Right lobe of liver (tissue), 6 donors: ENCODE data around the gene RPLP2. TPM values are rescaled to one million over a fixed set of nuclear protein-coding genes. Genes with fewer than 3 reads are reported as not detected.

Experiments used
- ATAC-seq, 4 donors: fragments of 200-7000 bp; cut with Tn5 transposase; one replicate each; pipeline ENCODE4 v1.9.1; 2020; ENCODE audit warnings: mild to moderate bottlenecking in 4 of 4, moderate library complexity in 4 of 4
- DNase-seq, 3 donors: peaks; one replicate each; pipeline ENCODE4 v3.0.0-alpha.2; 2020
- H3K27ac ChIP-seq, 3 donors: fragments of 200-600 bp; one replicate each; pipeline ENCODE4 v1.8.0; 2022
- H3K27me3 ChIP-seq, 2 donors: fragments of 200-600 bp; one replicate each; pipeline ENCODE4 v1.8.0; 2022
- H3K36me3 ChIP-seq, 4 donors: fragments of 200-600 bp; sonication (generic) in 1 of 4; one replicate each; pipeline versions ENCODE4 v1.5.1 to v1.8.0; 2017 to 2022; ENCODE audit warnings: control low read depth in 1 of 4
- H3K4me1 ChIP-seq, 4 donors: fragments of 200-600 bp; sonication (generic) in 1 of 4; one replicate each; pipeline versions ENCODE4 v1.5.1 to v1.8.0; 2017 to 2022; ENCODE audit warnings: control low read depth in 1 of 4
- H3K4me3 ChIP-seq, 3 donors: fragments of 200-600 bp; one replicate each; pipeline ENCODE4 v1.8.0; 2022
- H3K9me3 ChIP-seq, 4 donors: fragments of 200-600 bp; sonication (generic) in 1 of 4; one replicate each; pipeline versions ENCODE4 v1.5.1 to v1.8.0; 2017 to 2022; ENCODE audit warnings: control low read depth in 1 of 4
- CTCF ChIP-seq, 4 donors: fragments of 200-600 bp in 3 of 4; fragments of 450-650 bp in 1 of 4; IDR thresholded peaks; one replicate each; pipeline versions ENCODE4 v1.5.1 to v1.8.0; 2016 to 2022; ENCODE audit warnings: antibody characterized with exemption in 4 of 4, mild to moderate bottlenecking in 2 of 4
- POLR2A ChIP-seq: fragments of 450-650 bp; IDR thresholded peaks from one replicate; pipeline ENCODE4 v1.6.1; 2017; ENCODE audit warnings: antibody characterized with exemption, mild to moderate bottlenecking
- WGBS: methylation state at CpG from one replicate; pipeline ENCODE4 v1.1.6; 2018; ENCODE audit warnings: low coverage, low lambda C conversion rate; ENCODE audit not compliant: insufficient coverage; ENCODE audit errors: missing lambda C conversion rate; 5-methylcytosine and 5-hydroxymethylcytosine counted together
- intact Hi-C, 2 donors: fragments of 100-400 bp; cut with DNase I; formaldehyde crosslinking; loops; one replicate each; pipeline versions ENCODE4 v1.11.2 to v1.14.1; 2022
- total RNA-seq, 6 experiments: library from RNA; depleted of rRNA in 2 of 6; stranded (reverse); fragments of >200 nt in 2 of 6; fragmentation: NEBNext Ultra II Directional in 3 of 6; extraction: Animal tissue kit (Norgen Biotek cat#: 25700) in 3 of 6; gene quantifications; one replicate each; pipeline versions ENCODE4 v1.1.0 to v1.2.4, GENCODE V29; 2016 to 2023
- donor health status: DM: no; HTN: yes; CAD: no.
- donor health status: DM: no; HTN: no; CAD: no.
- donor health status: DM: no; HTN: no; CAD: no.
- donor health status: DM: no; HTN: yes; CAD: no.
- donor health status: DM: no; HTN: yes; CAD: no.

RPLP2 gene
- total RNA-seq, 6 experiments from 2014 or later, result 212 to 574 (median 457) TPM

GRCh38 chr11:832529-833113 is 22.9 kb downstream of the RPLP2 start, which contains the start of gene CD151:
Gene CD151 (plus strand): TSS chr11:832952. CDS start chr11:836070, 3,118 bp downstream.
- H3K27me3 ChIP-seq, result no peaks in the 10 kb centered on the region
- DNase-seq (peak in 1 of 3 donors; percentile 73), ATAC-seq (peak; percentile 9 to 39 (median 36))
- H3K4me1 ChIP-seq, result peaks cover 0 to 57% (median 25%) of the 10 kb centered on the region in 4 donors
- H3K4me3 ChIP-seq, result peak within 1 kb of the TSS; percentile 75 to 85 (median 84)
- H3K36me3 ChIP-seq, result peaks cover 0 to 11% (median 4%) of the 10 kb centered on the region in 4 donors
- 20% methylated on average over 7 of the region's 67 CpGs for WGBS
- intact Hi-C loops, result no loop called here
- no peaks in the 10 kb centered on the region for H3K9me3 ChIP-seq
- TF ChIP-seq POLR2A (no peak), CTCF (IDR thresholded peaks at IDR 0.05) (no peak)
- peak within 1 kb of the TSS; percentile 4 to 82 (median 63) for H3K27ac ChIP-seq

- peak in 1 of 3 donors; percentile 73 for DNase-seq
- peak overlapping the region; percentile 4 to 82 (median 63) for H3K27ac ChIP-seq
- intact Hi-C loops, result no loop called here
These were observed 23.5 kb downstream of the RPLP2 start for GRCh38 chr11:833114-833791.

GRCh38 chr11:833849-834311 is 24.1 kb downstream of the RPLP2 start:
- Histone ChIP-seq H3K9me3 (no peaks in the 10 kb centered on the region), H3K4me3 (peak overlapping the region; percentile 75 to 85 (median 84)), H3K36me3 (peaks cover 0 to 19% (median 10%) of the 10 kb centered on the region in 4 donors), H3K4me1 (peaks cover 0 to 51% (median 24%) of the 10 kb centered on the region in 4 donors), H3K27ac (peak overlapping the region; percentile 4 to 82 (median 53)), H3K27me3 (no peaks in the 10 kb centered on the region)
- 28% methylated on average over 4 of the region's 9 CpGs for WGBS
- no peak for ATAC-seq
- TF ChIP-seq POLR2A (no peak), CTCF (IDR thresholded peaks at IDR 0.05) (no peak)
- intact Hi-C loops, result no loop called here
- DNase-seq, result no peak

More at GRCh38 chr11:833114-833791, 23.5 kb downstream of the RPLP2 start:
- peak; percentile 1 to 19 (median 9) for ATAC-seq
- Histone ChIP-seq H3K4me3 (peak overlapping the region; percentile 75 to 85 (median 84)), H3K27me3 (no peaks in the 10 kb centered on the region), H3K36me3 (peaks cover 0 to 13% (median 7%) of the 10 kb centered on the region in 4 donors), H3K4me1 (peaks cover 0 to 56% (median 25%) of the 10 kb centered on the region in 4 donors), H3K9me3 (no peaks in the 10 kb centered on the region)
- WGBS, result no CpG with 5 or more reads among the region's 55 CpGs
- TF ChIP-seq CTCF (IDR thresholded peaks at IDR 0.05) (no peak), POLR2A (peak; percentile 54)

- H3K4me3 ChIP-seq, result peak overlapping the region; percentile 75 to 85 (median 84)
- 6% methylated on average over 9 of the region's 31 CpGs for WGBS
- TF ChIP-seq POLR2A (peak; percentile 65), CTCF (IDR thresholded peaks at IDR 0.05) (no peak)
- intact Hi-C loops, result no loop called here
- peaks cover 0 to 43% (median 19%) of the 10 kb centered on the region in 4 donors for H3K4me1 ChIP-seq
- H3K27me3 ChIP-seq, result no peaks in the 10 kb centered on the region
- DNase-seq (peak; percentile 90 to 94 (median 90)), ATAC-seq (peak; percentile 63 to 76 (median 72))
- H3K36me3 ChIP-seq, result peaks cover 0 to 26% (median 16%) of the 10 kb centered on the region in 4 donors
- H3K9me3 ChIP-seq, result no peaks in the 10 kb centered on the region
- H3K27ac ChIP-seq, result peak overlapping the region; percentile 53 to 83 (median 56)
These were observed 24.9 kb downstream of the RPLP2 start for GRCh38 chr11:834371-835316.
